NT2/D1 (cell line): Measurements from ENCODE around the gene TANC1.
A peak's percentile ranks its signal among the peaks of the same experiment; 100 is the strongest.

Experiments
- DNase-seq: peaks from one replicate; pipeline ENCODE4 v3.0.0-alpha.2; 2011; ENCODE audit warnings: low read depth, low spot score
- H3K27me3 ChIP-seq: 2 replicates; pipeline ENCODE4 v1.6.0; 2011; ENCODE audit warnings: mild to moderate bottlenecking; ENCODE audit not compliant: insufficient read length, insufficient read depth
- H3K36me3 ChIP-seq: 2 replicates; pipeline ENCODE4 v1.6.1; 2011; ENCODE audit warnings: mild to moderate bottlenecking, low read length, mixed read lengths; ENCODE audit not compliant: insufficient read depth, insufficient read length
- H3K4me1 ChIP-seq: 2 replicates; pipeline ENCODE4 v1.5.1; 2011; ENCODE audit not compliant: insufficient read depth, insufficient read length
- H3K4me3 ChIP-seq: 2 replicates; pipeline ENCODE4 v1.5.1; 2011; ENCODE audit warnings: low read depth; ENCODE audit not compliant: insufficient read length
- H3K9ac ChIP-seq: 2 replicates; pipeline ENCODE4 v1.6.0; 2011; ENCODE audit warnings: low read depth; ENCODE audit not compliant: insufficient read length
- H3K9me3 ChIP-seq: 2 replicates; pipeline ENCODE4 v1.5.1; 2011; ENCODE audit warnings: mild to moderate bottlenecking, low read length; ENCODE audit not compliant: insufficient read depth
- SUZ12 ChIP-seq: IDR thresholded peaks from 2 replicates; pipeline ENCODE4 v1.6.1; 2011; ENCODE audit not compliant: insufficient read length, insufficient read depth; ENCODE audit errors: extremely low read depth
- YY1 ChIP-seq: IDR thresholded peaks from 2 replicates; pipeline ENCODE4 v1.6.1; 2011; ENCODE audit not compliant: insufficient read length, insufficient read depth
- ZNF274 ChIP-seq: IDR thresholded peaks from 2 replicates; pipeline ENCODE4 v1.6.1; 2011; ENCODE audit warnings: mild to moderate bottlenecking, low read depth, low read length

TANC1 gene

GRCh38 chr2:158928965-158929364, 39.5 kb upstream of the TANC1 start:
- Histone ChIP-seq H3K36me3 (no peaks in the 10 kb centered on the region), H3K4me3 (no peak overlapping the region), H3K9me3 (peaks cover 11% of the 10 kb centered on the region; the same call in 1 of the 2 replicates), H3K27me3 (no peaks in the 10 kb centered on the region), H3K9ac (no peak overlapping the region), H3K4me1 (no peaks in the 10 kb centered on the region)
- TF ChIP-seq YY1 = no peak
- TF ChIP-seq ZNF274 = no peak
- TF ChIP-seq SUZ12 = no peak
- DNase-seq = no peak

GRCh38 chr2:158931572-158931971, 36.9 kb upstream of the TANC1 start:
- Histone ChIP-seq H3K36me3 (no peaks in the 10 kb centered on the region), H3K27me3 (no peaks in the 10 kb centered on the region), H3K4me1 (peaks cover 3% of the 10 kb centered on the region), H3K9me3 (peaks cover 11% of the 10 kb centered on the region; the same call in 1 of the 2 replicates), H3K9ac (no peak overlapping the region), H3K4me3 (no peak overlapping the region)
- TF ChIP-seq ZNF274 (no peak), YY1 (no peak), SUZ12 (no peak)
- DNase-seq = peak; percentile 25

GRCh38 chr2:158932131-158932645, 36.3 kb upstream of the TANC1 start:
- DNase-seq = no peak
- H3K4me3 ChIP-seq = no peak overlapping the region
- H3K4me1 ChIP-seq = peaks cover 3% of the 10 kb centered on the region
- TF ChIP-seq SUZ12 = no peak
- TF ChIP-seq YY1 = no peak
- TF ChIP-seq ZNF274 = no peak
- peaks cover 4% of the 10 kb centered on the region for H3K27me3 ChIP-seq
- H3K36me3 ChIP-seq = no peaks in the 10 kb centered on the region
- no peak overlapping the region for H3K9ac ChIP-seq
- H3K9me3 ChIP-seq = peaks cover 11% of the 10 kb centered on the region; the same call in 1 of the 2 replicates

GRCh38 chr2:158934170-158934569, 34.3 kb upstream of the TANC1 start:
- Histone ChIP-seq H3K9me3 (peaks cover 11% of the 10 kb centered on the region; the same call in 1 of the 2 replicates), H3K27me3 (peaks cover 6% of the 10 kb centered on the region), H3K36me3 (no peaks in the 10 kb centered on the region), H3K9ac (no peak overlapping the region), H3K4me3 (no peak overlapping the region), H3K4me1 (peaks cover 3% of the 10 kb centered on the region)
- TF ChIP-seq SUZ12 (no peak), ZNF274 (no peak), YY1 (no peak)
- DNase-seq = no peak

- Histone ChIP-seq H3K4me1 (peaks cover 3% of the 10 kb centered on the region), H3K9me3 (peaks cover 2% of the 10 kb centered on the region; the same call in 1 of the 2 replicates), H3K27me3 (peaks cover 6% of the 10 kb centered on the region), H3K9ac (no peak overlapping the region), H3K4me3 (no peak overlapping the region), H3K36me3 (no peaks in the 10 kb centered on the region)
- TF ChIP-seq YY1 (no peak), SUZ12 (no peak), ZNF274 (no peak)
- peak; percentile 47 for DNase-seq
Measured at GRCh38 chr2:158935617-158936016, 32.8 kb upstream of the TANC1 start.

DNA sequence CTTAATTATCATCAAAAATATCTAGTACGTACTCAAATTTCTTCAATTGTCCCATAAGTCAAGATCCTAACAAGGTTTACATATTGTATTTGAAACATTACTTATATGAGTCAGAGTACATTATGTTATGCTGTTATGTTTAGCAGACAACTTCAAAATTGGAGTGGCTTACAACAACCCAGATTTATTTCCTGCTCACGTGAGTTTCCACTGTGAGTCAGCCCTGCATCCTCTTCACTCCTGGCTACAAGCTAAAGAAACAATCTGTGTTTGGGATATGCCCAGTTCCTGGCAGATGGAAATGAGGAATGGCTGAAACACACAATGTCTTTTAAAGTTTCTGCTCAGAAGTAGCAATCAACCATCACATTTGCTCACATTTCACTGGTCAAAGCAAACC, 31.5 kb upstream of the TANC1 start:
- Histone ChIP-seq H3K9me3 (no peaks in the 10 kb centered on the region), H3K27me3 (peaks cover 6% of the 10 kb centered on the region), H3K4me3 (no peak overlapping the region), H3K4me1 (peaks cover 3% of the 10 kb centered on the region), H3K36me3 (no peaks in the 10 kb centered on the region), H3K9ac (no peak overlapping the region)
- DNase-seq = no peak
- no peak for TF ChIP-seq SUZ12
- TF ChIP-seq ZNF274 = no peak
- no peak for TF ChIP-seq YY1

DNA sequence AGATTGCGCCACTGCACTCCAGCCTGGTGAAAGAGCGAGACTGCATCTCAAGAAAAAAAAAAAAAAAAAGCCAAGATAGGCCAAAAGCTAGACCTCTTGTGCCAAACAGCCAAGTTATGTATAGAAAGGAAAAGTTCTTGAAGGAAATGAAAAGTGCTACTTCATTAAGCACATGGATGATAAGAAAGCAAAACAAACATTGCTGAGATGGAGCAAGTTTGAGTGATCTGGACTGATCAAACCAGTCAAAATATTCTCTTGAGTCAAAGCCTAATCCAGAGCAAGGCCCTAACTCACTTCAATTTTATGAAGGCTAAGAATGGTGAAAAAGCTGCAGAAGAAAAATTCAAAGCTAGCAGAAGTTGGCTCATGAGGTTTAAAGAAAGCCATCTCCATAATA, 28.1 kb upstream of the TANC1 start:
- no peaks in the 10 kb centered on the region for H3K9me3 ChIP-seq
- H3K9ac ChIP-seq = no peak overlapping the region
- H3K4me1 ChIP-seq = peaks cover 3% of the 10 kb centered on the region
- DNase-seq = no peak
- H3K36me3 ChIP-seq = no peaks in the 10 kb centered on the region
- peaks cover 6% of the 10 kb centered on the region for H3K27me3 ChIP-seq
- no peak overlapping the region for H3K4me3 ChIP-seq
- TF ChIP-seq SUZ12 = no peak
- no peak for TF ChIP-seq YY1
- no peak for TF ChIP-seq ZNF274

GRCh38 chr2:158943973-158944372, 24.5 kb upstream of the TANC1 start:
- DNase-seq = no peak
- Histone ChIP-seq H3K9ac (no peak overlapping the region), H3K9me3 (no peaks in the 10 kb centered on the region), H3K4me1 (no peaks in the 10 kb centered on the region), H3K36me3 (no peaks in the 10 kb centered on the region), H3K27me3 (no peaks in the 10 kb centered on the region), H3K4me3 (no peak overlapping the region)
- no peak for TF ChIP-seq SUZ12
